Spleen (tissue), 7 donors: Measurements from ENCODE around the gene AKR1C1.

ENCODE experiments used
- CTCF ChIP-seq, 11 experiments: fragments of 200-600 bp in 7 of 11; fragments of 450-650 bp in 4 of 11; sonication (generic) in 4 of 11; IDR thresholded peaks in 8 of 11; conservative IDR thresholded peaks in 3 of 11; 1 replicate in 7 of 11; 2 replicates in 4 of 11; pipeline versions ENCODE4 v1.4.0 to v1.8.0; 2016 to 2021; ENCODE audit warnings: antibody characterized with exemption in 11 of 11, inconsistent platforms in 4 of 11, mild to moderate bottlenecking in 1 of 11
- POLR2A ChIP-seq, 3 donors: fragments of 450-650 bp; IDR thresholded peaks; one replicate each; pipeline ENCODE4 v1.5.1; 2017; ENCODE audit warnings: antibody characterized with exemption in 3 of 3, mild to moderate bottlenecking in 1 of 3
- POLR2AphosphoS5 ChIP-seq, 3 donors: sonication (generic); formaldehyde crosslinking; IDR thresholded peaks; one replicate each; pipeline ENCODE4 v1.5.1; 2017; ENCODE audit warnings: antibody characterized with exemption in 3 of 3
- donor health status: DM: no; HTN: no; CAD: no; lungs with moderate emphysema.
- donor health status: DM: no; HTN: no; CAD: no.
- donor health status: DM: no; HTN: no; CAD: no.

GRCh38 chr10:4953405-4953804 lies 9.8 kb upstream of the AKR1C1 start:
- TF ChIP-seq CTCF (IDR thresholded peaks at IDR 0.05 in 8 of 11, conservative IDR thresholded peaks at IDR 0.05 in 3 of 11) (no peak), POLR2A (IDR thresholded peaks at IDR 0.05) (no peak), POLR2AphosphoS5 (IDR thresholded peaks at IDR 0.05) (no peak)
